IPS-11a (cell line): ENCODE data around the gene MTF2.

Experiments used
- H3K4me3 ChIP-seq: one replicate; pipeline ENCODE4 v1.5.1; 2013; ENCODE audit warnings: low read depth, low read length, control low read depth

The MTF2 gene

DNA sequence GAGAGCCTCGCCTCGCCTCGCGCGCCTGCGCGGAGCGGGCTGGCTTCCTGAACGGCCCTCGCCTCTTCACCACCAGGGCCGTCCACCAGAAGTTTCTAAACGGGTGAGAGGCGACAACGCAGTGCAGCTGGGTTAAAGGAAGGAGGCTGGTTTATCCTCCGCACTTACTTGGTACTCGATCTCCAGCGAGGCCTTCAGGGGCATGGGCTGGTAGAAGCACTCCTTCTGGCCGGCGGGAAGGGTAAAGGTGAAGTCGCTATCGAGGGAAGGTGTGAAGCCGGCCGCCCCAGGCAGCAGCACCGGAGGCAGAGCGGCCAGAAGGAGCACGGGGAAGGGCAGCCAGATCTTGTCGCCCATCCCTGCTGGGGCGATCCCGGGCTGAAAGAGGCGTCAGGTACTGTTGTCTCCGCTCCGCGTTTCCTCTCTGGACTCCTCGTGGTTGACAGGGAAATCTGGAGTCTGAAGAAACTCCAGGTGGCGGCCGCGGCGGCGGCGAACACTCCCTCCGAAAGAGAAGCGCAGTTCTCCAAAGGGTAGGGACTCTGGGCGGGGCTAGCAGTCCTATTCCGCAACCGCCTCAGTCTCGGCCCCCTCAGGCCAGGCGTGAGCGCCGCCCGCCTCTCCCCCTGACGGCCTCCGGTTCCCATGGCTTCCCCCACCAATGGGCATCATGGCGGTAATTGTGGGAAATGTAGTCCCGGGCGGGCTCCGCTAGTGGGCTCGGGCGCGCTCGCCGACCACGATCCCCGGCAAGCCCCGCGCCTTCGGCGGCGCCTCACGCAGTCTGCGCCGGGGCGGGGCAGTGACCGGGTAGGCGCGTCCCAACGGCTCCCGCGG, 101.0 kb downstream of the MTF2 start, which contains the start of gene TMED5:
Gene TMED5 (minus strand): TSS at position 528 of the 837 bp plus-strand sequence. CDS start 171 bp downstream, at position 357.
- H3K4me3 ChIP-seq, result peak within 1 kb of the TSS; percentile 87

DNA sequence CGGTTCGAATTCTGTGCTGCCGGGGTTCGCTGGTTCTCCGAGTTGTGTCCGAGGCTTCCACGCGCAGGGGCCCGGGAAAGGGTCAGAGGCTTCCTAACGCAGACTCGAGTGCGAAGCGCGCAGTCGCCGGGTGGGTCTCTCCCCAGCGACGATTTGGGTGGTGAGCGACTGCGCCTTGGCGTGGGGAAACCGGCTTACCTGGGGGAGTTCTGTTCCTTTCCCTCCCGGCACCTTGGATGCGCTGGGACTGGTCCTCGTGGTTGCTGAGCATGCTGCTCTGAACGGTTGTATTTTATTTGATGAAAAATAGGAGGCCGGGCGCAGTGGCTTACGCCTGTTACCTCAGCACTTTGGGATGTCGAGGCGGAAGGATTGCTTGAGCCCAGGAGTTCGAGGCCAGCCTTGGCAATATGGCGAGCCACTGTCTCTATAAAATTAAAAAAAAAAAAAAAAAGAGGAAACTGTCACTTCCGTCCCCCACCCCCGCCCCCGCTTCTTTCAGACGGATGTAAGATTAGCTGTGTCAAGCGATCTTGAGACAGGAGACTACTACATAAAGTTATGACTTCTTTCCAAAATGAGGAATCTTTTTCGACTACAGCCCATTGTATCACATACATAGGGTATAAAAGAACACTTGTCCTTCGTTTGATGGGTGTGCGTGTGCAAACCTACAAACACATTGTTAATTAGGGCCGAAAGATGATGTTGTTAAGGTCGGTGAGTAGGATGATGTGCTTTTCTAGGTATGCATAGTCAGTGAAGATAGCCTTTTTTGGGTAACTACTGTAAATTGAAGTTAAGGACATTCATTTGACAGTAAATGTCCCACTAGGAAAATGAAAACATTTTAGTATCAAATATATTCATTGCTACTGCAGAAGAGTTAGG, 101.9 kb downstream of the MTF2 start, which contains the start of gene CCDC18:
Gene CCDC18 (plus strand): TSS at position 2 of the 891 bp plus-strand sequence. CDS start 2,638 bp downstream, outside the sequence.
- peak within 1 kb of the TSS; percentile 87 for H3K4me3 ChIP-seq

GRCh38 chr1:93186667-93187066, 107.6 kb downstream of the MTF2 start:
- H3K4me3 ChIP-seq, result no peak overlapping the region
